GM21529 (cell line): ENCODE results near the gene CSMD2.

ENCODE experiments used
- ATAC-seq: cut with Tn5 transposase; IDR thresholded peaks from one replicate; pipeline ENCODE4 v1.9.1; 2021; ENCODE audit not compliant: unreplicated experiment

The CSMD2 gene

DNA sequence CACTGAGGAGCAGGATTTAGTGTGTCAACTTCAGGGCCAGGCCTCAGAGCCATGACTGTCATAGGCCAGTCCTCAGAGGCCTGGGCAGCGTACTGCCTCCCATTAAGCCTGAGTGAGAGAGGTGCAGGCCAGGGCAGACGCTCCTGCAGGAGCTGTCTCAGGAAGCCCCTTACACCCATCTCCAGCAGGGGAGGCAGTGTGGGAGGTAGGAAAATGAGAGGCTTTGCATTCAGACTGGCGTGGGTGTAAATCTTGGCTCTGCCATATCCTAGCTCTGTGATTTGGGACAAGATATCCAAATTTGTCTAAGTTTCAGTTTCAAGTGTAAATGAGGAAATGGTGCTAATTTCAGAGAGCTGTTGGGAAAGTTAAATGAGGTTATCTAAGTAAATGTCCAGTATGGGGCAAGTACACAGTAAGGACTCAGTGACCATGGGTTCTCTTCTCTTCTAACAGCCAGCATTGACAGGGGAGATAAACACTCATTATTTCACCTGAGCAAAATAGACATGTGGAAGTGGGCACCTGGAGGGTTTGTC is 508.5 kb downstream of the CSMD2 start:
- ATAC-seq, result no peak

DNA sequence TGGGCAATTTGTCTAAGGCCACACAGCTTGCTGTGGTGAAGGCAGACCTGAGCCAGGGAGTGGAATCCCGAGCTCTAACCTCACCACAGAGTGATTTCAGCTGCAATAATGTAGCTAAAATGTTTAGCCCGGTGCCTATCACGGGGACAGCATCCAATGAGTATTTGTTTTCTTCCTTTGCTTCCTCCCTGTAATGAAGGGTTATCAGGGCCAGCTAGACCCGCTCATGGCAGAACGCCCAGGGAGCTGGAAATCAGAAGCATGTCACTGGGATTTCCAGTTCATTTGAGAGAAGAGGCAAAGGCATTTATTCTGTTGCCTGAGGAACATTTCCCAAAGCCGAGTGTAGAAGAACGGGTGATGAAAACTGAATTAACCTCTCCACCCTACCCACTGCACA is 509.5 kb downstream of the CSMD2 start:
- no peak for ATAC-seq

DNA sequence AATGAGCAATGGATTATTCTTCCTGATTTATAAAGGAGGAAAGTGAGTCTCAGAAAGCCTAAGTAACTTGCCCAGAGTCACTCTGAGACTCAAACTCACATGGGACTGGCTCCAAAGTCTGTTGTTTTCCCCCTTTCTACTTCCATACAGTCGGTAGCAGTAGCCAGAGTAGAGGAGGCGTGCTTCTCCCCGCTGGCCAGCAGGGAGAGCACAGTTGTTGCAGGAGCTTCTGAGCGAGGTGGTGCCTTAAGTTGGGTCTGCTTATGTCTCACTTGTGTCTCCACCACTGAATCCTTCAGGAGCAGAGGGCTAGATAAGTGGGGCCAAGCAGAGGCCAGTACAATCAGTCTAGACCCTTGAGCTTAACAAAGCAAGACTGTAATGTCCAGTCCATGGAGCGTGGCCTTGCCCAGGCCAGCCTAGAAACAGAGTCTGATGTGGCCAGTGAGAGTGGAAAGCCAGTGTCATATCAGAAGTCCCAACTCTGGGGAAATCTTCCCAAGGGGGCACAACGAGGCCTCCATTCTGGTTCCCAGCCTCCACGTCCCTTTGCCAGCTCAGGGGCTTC is 510.7 kb downstream of the CSMD2 start:
- ATAC-seq, result no peak

DNA sequence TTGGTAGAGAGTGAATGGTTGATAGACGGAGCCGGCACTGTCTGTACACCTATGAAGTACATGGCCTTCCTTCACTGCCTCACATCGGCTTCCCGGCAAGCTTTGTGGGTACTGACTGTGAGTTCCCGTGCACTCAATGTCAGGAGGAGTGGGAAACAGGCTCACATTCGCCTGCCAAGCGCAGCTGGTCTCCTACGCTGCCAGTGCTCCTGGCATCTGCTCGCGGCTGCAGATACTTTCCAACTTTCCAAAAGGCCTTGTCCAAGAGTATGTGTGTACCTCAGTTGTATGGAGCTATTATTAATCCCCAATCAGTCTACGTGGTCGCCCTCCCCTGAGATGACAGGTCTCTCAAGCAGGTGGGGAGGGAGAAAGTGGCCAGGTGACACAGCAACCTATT is 511.8 kb downstream of the CSMD2 start:
- ATAC-seq, result no peak

DNA sequence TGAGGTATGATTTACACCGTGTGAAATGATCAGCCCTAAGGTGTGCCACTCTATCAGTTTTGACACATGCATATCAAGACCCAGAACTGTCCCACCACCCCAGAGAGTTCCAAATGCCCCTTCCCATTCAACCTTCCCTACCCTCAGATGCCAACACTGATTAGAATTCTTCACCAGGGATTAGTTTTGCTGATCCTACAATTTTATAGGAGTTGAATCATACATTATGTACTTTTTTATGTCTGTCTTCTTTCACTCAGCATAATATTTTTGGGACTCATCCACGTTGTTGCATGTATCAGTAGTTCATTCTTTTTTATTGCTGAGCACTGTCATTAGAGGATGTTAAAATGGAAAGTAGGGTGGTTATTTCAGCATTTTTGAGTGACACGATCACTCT is 514.3 kb downstream of the CSMD2 start:
- ATAC-seq, result no peak

DNA sequence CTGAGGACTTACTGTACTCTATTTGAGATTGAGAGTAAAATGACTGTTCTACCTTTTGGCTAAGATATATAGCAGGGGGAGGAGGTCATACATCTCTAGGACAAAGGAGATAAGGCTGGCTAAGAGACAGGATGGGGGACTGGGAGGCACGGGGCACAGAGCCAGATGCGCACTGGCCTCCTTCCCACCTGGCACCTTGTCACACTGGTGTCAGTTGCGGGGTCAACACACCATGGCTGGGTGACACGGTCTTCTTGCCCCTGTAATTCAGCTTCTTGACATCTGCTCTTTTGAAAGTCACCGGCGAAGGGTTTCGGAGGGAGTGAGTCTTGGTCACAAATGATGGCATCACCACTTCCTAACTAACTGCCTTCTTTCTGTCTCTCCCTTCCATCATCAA is 515.3 kb downstream of the CSMD2 start:
- no peak for ATAC-seq

DNA sequence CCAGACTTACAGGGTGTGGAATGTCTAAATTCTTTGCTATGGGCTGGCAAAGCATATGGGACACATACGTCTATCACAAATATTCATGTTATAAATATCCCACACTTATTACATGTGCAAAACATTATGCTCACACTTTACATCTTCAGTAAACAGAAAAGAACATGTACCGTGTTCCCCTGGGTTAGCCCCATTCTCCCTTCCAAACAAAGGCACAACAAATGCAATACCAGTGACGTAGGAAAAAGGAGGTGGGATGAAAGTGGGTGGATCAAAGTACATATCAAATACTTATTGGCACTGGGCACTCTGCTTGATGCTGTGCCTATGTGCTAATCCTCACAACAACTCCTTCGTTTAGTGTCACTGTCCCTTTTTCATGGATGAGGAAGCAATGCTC is 521.8 kb downstream of the CSMD2 start:
- no peak for ATAC-seq

DNA sequence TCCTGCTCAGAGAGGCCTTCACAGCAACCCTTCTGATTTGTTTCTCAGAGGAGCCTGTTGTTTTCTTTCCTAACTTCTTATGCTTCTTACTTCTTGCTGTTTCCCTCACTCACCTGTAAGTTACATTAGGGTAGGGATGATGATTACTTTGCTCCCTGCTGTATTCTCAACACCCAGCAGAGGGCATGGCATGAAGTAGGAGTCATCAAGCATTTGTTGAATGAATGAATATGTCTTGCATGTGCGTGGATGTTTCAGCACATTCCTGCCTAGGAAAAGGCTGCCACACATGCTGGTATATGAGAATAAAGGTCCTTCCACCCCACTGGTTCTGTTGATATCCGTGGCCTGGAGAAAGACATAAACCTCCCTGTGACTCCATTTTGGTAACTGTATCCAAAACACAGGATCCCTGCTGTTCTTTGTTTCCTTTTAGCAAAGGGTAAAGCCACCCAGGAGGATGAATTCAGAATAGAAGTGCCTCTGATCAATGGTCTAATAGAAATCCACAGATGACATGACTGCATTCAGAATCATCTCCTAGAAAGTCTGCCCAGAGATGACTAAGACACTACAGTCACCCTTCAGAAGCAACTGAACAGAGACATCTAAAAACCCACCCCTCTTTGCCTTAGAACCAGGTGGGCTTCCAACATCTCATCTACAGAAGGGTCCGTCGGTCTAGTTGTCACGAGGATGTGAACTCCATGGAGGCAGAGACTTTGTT is 523.8 kb downstream of the CSMD2 start:
- no peak for ATAC-seq

DNA sequence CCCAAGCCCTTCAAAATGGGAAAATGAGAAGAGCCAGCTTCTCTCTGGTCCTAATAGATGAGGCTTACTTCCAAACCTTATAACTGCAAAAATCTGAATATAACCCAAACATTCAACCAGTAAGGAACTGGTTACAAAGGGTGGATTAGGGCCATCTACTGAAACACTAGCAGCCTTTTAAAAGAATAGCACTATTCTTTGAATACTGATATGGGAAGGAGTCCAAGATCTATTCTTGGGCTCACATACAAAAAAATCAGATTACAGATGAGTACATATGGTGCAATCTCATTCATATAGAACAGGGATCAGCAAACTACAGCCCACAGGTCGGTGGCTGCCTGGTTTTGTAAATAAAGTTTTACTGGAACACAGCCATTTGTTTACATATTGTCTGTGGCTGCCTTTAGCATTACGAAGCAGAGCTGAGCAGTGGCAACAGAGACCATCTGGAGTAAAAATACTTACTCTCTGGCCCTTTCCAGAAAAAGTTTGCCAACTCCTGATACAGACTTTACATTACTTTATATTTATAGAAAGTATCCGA is 524.8 kb downstream of the CSMD2 start:
- ATAC-seq, result no peak

DNA sequence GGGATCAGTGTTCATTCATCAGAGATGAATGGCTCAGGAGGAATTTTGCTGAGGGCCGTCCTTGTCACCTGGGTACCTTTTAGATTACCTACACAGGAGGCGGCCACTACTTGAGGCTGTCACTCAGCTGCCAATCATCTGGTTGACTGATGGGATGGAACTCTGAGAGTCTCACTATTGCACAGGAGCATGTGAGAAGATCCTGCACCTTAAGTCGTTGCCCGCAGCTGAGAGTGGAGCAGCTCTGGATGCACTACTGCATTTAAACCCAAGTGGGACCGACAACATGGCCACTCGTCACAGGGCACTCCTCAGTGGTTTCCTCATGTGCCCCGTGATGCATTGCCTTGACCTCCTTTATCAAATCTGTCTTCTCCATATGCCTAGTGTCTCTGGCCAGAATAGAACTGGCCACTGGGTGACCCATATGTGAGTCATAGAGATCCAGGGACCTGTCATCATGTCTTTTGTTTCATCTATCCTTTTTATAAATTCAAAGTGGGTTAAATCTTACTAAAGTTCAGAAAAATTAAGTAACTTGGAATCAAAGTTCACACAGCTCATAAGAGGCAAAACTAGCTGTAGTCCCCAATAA is 527.1 kb downstream of the CSMD2 start:
- ATAC-seq, result no peak

DNA sequence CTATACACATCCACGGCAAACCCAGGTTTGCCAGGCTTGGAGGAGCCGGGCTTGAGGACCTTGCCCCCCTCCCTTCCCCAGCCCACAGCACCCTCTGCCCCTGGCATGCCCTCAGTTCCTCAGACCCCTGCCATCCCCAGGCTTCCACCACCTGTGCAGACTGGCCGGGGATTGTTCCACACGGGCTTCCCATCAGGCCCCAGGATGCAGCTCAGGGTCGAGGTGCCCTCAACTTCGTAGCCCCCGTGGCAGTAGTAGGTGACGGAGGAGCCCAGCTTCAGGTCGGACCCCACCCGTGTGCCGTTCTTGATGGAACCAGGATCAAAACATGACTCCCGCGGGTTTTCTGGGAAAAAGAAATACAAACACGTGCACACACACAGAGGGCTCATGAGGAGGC is 528.8 kb downstream of the CSMD2 start:
- no peak for ATAC-seq

DNA sequence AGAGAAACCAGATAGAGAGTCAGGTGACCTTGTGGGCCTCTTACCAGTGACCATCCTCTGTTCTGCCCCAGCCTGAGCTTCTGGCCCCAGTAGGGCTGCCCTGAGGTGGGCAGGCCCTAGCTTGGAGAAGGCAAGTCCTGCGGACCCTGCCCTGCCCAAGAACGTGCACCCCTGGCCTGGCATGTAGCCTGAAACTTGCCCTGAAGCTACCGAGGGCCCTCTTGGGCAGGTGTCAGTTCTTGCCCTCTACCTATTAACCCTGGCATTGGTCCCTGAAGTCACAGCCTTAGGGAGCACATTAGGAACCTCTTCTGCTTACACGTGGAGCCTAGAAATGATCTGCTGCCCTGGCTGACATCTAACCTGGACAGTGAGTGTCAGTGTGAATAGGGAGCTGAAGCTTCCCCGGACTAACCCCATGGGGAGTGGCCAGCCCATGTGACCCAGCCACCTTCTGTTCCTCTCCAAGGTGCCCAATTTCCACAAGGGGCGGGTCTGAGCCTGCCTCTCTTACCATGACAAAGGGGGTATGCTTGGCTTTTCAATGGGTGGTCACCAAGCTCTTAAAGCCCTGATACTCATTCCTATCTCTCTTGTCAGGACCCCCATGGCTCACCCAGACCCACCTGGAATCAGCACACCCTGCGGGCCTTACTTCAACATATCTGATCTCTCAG is 529.6 kb downstream of the CSMD2 start:
- ATAC-seq, result no peak

DNA sequence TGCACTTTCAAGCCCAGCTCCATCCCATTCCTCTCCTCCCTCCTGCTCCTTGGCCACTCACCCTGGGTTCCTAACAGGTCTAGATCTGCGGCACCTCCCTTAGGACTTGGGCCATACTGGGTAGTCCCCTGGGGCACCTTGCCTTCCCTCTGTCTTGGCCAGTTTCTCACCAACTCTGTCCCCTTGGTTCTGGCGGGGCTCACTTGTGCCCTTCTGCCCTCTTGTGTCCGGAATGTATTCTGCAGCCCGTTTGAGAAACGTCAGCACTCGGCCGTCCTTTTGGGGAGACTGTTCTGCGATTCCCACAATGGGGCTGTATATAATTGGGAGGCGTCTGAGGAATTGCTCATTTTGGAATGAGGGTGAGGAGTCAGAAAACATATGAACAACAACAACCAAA is 530.2 kb downstream of the CSMD2 start:
- ATAC-seq, result no peak

DNA sequence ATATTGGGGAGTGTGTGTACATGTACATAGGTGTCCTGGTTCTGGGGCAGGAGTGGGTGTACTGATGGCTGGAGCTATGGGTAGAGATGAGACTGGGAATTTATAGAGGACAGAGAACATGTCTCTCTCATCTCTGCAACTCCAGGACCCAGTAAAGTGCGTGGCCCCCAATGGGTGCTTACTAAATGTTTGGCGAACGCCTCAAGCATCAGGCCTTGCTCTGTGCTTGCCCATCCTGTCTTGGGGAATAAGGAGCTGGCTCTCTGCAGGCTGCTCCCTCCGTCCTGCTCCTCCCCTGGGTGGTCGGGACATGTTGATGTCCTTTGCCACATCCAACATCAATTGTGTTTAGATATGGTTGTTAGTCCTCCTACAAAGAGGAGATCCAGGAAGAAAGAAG is 530.9 kb downstream of the CSMD2 start:
- no peak for ATAC-seq

DNA sequence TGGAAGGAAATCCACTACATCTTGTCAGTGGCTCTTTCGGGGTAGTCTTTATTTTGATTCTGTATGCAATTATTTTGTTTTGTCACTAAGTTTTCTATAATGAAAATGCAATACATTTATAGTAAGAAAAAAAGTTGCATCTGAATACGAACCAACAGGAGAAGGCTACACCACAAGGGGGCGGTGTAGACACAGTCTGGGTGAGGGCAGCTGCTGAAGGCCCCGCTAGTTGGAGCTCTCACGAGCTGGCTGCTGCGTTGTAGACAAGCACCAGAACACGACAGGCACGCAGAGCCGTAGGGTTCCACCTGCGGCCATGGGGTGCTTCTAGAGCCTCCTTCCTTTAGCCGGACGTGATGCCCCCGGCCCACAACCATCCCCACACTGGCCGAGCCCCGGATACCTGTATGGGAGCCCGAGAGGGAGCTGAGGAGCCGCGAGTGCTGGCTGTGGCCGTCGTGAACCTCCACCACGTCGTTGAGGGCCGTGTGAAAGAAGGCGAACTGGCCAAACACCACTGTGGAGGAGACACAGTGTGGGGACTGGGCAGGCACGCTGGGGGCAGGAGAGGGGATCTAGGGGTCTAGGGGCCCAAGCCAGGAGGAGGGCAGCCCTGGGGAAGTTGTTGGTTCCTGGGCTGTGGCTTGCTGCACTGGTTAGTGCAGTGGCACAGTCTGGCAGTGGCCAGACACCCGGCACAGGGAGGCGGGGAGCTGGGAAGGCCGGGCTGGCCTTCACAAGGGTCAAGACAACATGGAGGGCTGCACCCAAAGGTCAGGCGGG is 531.8 kb downstream of the CSMD2 start:
- no peak for ATAC-seq

DNA sequence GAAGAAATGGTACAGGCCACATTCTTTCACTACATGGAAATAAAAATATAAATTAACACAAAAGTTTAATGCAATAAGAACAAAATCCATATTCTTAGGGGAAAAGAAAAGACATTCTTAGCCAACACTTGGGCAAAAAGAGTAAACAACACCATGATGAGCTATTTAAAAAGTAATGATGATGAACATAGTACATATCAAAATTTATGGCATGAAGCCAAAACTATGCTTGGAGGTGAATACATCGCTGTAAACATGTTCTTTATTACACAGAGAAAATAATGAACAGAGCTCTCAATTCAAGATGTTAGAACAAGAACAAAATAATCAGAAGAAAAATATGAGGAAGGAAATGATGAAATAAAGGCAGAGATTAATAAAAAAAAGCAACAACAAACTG is 534.3 kb downstream of the CSMD2 start:
- no peak for ATAC-seq

DNA sequence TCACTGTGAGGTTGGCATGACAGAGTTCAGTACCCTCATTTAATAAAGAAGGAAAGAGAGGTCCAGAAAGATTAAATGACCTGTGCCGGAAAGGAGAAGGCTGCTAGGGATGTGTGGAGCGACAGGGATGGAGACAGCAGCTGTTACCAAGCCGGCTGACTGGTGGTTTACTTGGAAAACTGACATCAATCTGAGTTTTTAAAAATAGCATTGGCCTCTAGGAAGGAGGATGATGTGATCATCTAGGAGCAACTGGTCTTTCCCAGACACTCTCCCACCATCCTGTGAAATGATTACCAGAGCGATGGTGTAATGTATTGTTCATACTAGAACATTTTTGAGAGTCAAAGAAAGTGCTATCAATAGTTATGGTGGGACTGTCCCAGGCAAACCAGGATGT is 538.2 kb downstream of the CSMD2 start:
- ATAC-seq, result no peak

DNA sequence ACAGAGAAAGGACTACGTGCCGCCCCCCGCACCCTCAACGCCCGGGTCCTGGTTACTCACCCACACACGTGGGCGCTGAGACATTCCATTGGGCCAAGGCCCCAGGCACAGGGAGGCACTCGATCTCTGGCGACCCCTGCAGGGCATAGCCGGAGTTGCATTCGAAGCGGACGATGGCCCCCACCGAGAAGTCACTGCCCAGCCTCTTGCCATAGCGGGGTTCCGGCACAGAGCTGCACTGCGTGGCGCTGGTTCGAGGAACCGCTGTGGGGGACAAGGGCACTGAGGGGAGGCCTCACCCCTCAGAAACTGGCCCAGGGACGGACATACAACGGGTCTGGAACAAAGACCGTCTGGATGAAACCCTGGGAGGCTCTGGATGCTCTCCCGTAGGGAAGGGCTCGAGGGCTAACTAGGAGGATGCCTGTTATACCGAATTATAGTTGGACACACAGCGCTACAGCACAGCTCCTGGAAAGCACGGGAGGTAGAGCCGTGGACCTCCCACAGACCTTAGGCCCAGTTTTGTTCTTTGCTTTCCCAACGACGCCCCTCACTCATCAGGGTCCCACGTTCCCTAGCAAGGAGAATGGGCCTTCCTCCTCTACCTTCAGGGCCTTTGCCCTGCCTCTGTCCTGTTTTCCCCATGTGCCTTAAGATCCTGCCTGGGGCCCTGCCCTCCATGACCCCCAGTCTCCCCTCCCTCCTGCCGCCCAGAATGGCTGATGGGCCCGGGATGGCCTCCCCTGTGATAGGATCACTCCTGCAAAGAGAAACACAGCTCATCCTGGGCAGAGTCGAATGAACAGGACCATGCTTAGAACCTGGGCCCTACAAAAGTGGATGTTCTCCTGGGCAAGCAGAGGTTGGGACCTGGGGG is 539.8 kb downstream of the CSMD2 start:
- no peak for ATAC-seq

DNA sequence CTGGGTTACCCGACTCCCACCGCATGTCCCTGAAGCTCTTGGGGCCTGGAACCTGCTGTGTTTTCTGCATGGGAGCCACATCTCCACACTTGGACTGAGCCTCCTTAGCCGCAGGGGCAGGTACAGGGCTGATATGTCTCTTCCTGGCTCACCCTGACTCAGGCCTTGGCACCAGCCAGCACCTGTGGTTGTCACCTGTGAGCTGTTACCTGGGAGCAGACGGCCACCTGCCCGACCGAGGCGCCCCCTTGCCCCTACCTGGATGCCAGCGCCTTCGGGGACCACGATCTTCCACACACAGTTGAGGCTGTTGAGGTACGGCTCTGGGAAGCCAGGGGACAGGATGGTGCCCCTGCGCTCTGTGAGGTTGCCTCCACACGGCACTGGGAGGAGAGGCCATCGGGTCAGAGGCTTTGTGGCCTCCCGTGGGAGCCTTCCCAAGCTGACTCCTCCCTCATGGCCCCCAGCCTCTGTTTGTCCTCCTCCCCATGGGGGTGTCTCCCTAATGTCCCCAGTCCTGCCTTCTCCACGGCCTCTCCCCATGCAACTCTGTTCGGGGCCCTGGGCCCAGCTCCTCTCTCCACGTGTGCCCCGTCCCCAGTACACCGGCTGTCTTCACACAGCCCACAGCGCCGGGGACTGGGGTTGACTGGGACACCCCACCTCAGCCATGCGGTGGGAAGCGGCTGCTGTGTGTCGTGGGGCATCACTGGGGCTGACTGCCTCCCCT is 540.6 kb downstream of the CSMD2 start:
- ATAC-seq, result no peak
